Liver (tissue), 9 donors: ENCODE results near the gene KDM5A. TPM values are rescaled to one million over a fixed set of nuclear protein-coding genes. Genes with fewer than 3 reads are reported as not detected.
A peak's percentile ranks its signal among the peaks of the same experiment; 100 is the strongest.
"Not testable (repeated sequence)": the region's sequence is repeated elsewhere in the genome, so short reads cannot be mapped to it uniquely, and the experiment has no call there.

ENCODE experiments used
- DNase-seq: peaks from one replicate; pipeline ENCODE4 v3.0.0-alpha.2; 2017; ENCODE audit warnings: low spot score
- H3K27ac ChIP-seq, 2 donors: one replicate each; pipeline ENCODE4 v1.7.0; 2013; ENCODE audit warnings: inconsistent platforms in 2 of 2, low read length in 2 of 2, control low read depth in 1 of 2, low read depth in 1 of 2, mild to moderate bottlenecking in 1 of 2
- H3K27me3 ChIP-seq, 4 donors: one replicate each; pipeline versions ENCODE4 v1.6.1 to v1.7.0; 2013; ENCODE audit warnings: low read length in 3 of 4, inconsistent platforms in 1 of 4, mild to moderate bottlenecking in 1 of 4, moderate library complexity in 1 of 4; ENCODE audit not compliant: control insufficient read depth in 4 of 4, insufficient read depth in 4 of 4
- H3K36me3 ChIP-seq, 4 donors: one replicate each; pipeline versions ENCODE4 v1.6.1 to v1.7.0; 2013; ENCODE audit warnings: low read length in 3 of 4, mild to moderate bottlenecking in 3 of 4, low read depth in 1 of 4, moderate library complexity in 1 of 4; ENCODE audit not compliant: control insufficient read depth in 4 of 4, insufficient read depth in 3 of 4
- H3K4me1 ChIP-seq, 4 donors: one replicate each; pipeline versions ENCODE4 v1.6.1 to v1.7.0; 2013; ENCODE audit warnings: low read length in 3 of 4, mild to moderate bottlenecking in 3 of 4, moderate library complexity in 1 of 4; ENCODE audit not compliant: control insufficient read depth in 4 of 4, insufficient read depth in 4 of 4
- H3K4me3 ChIP-seq, 3 donors: one replicate each; pipeline versions ENCODE4 v1.6.1 to v1.7.0; 2013; ENCODE audit warnings: low read length in 3 of 3, control low read depth in 1 of 3, low read depth in 1 of 3, mild to moderate bottlenecking in 1 of 3
- H3K9ac ChIP-seq, 2 donors: one replicate each; pipeline ENCODE4 v1.7.0; 2013; ENCODE audit warnings: low read length in 2 of 2, mild to moderate bottlenecking in 2 of 2, moderate library complexity in 2 of 2, control low read depth in 1 of 2, low read depth in 1 of 2
- H3K9me3 ChIP-seq, 4 donors: one replicate each; pipeline versions ENCODE4 v1.6.1 to v1.7.0; 2013; ENCODE audit warnings: low read length in 3 of 4; ENCODE audit not compliant: control insufficient read depth in 4 of 4
- EGR1 ChIP-seq, 2 donors: IDR thresholded peaks; 2 replicates each; pipeline ENCODE4 v1.6.1; 2016 to 2018; ENCODE audit warnings: antibody characterized with exemption in 2 of 2, low read depth in 2 of 2
- FOXA1 ChIP-seq: IDR thresholded peaks from 2 replicates; pipeline ENCODE4 v1.6.1; 2016; ENCODE audit warnings: antibody characterized with exemption
- FOXA2 ChIP-seq: IDR thresholded peaks from 2 replicates; pipeline ENCODE4 v1.6.1; 2016; ENCODE audit warnings: antibody characterized with exemption
- GABPA ChIP-seq, 2 donors: IDR thresholded peaks in 1 of 2; conservative IDR thresholded peaks in 1 of 2; 2 replicates each; pipeline ENCODE4 v1.6.1; 2016; ENCODE audit warnings: antibody characterized with exemption in 2 of 2, mild to moderate bottlenecking in 1 of 2, moderate library complexity in 1 of 2
- HNF4A ChIP-seq, 2 donors: conservative IDR thresholded peaks; 2 replicates each; pipeline ENCODE4 v1.6.1; 2016; ENCODE audit warnings: antibody characterized with exemption in 2 of 2, mild to moderate bottlenecking in 2 of 2
- HNF4G ChIP-seq: IDR thresholded peaks from 2 replicates; pipeline ENCODE4 v1.6.1; 2016; ENCODE audit warnings: antibody characterized with exemption
- JUND ChIP-seq, 2 donors: IDR thresholded peaks; 2 replicates each; pipeline ENCODE4 v1.6.1; 2016; ENCODE audit warnings: antibody characterized with exemption in 2 of 2
- NR2F2 ChIP-seq: IDR thresholded peaks from 2 replicates; pipeline ENCODE4 v1.6.1; 2016; ENCODE audit warnings: antibody characterized with exemption
- RAD21 ChIP-seq, 2 donors: IDR thresholded peaks; 2 replicates each; pipeline ENCODE4 v1.6.1; 2016; ENCODE audit warnings: antibody characterized with exemption in 2 of 2, mild to moderate bottlenecking in 2 of 2
- RXRA ChIP-seq, 2 donors: IDR thresholded peaks; 2 replicates each; pipeline ENCODE4 v1.6.1; 2017 to 2018; ENCODE audit warnings: antibody characterized with exemption in 2 of 2, mild to moderate bottlenecking in 1 of 2
- SP1 ChIP-seq: IDR thresholded peaks from 2 replicates; pipeline ENCODE4 v1.6.1; 2018; ENCODE audit warnings: antibody characterized with exemption, mild to moderate bottlenecking
- TAF1 ChIP-seq: conservative IDR thresholded peaks from 2 replicates; pipeline ENCODE4 v1.6.1; 2016; ENCODE audit warnings: antibody characterized with exemption, mild to moderate bottlenecking
- YY1 ChIP-seq: IDR thresholded peaks from 2 replicates; pipeline ENCODE4 v1.6.1; 2016; ENCODE audit warnings: antibody characterized with exemption, mild to moderate bottlenecking
- WGBS: extraction: QIAGEN DNeasy Blood & Tissue Kit; methylation state at CpG from one replicate; pipeline ENCODE4 v1.1.7; 2013; 5-methylcytosine and 5-hydroxymethylcytosine counted together
- polyA plus RNA-seq, 2 donors: library from polyadenylated mRNA; stranded (reverse) in 1 of 2; unstranded in 1 of 2; fragments of 200-250 nt in 1 of 2; fragments of >200 nt in 1 of 2; fragmentation: Nextera tagmentation in 1 of 2; extraction: Ambion mirVana in 1 of 2; gene quantifications; one replicate each; pipeline versions ENCODE4 v1.2.1 to v1.2.3, GENCODE V29; 2013 to 2015
- total RNA-seq, 2 donors: library from RNA; depleted of rRNA; stranded (reverse); fragments of >200 nt; gene quantifications; one replicate each; pipeline ENCODE4 v1.2.3, GENCODE V29; 2014
- TF ChIP-seq, protein P1 (sequence below): IDR thresholded peaks from 2 replicates; pipeline ENCODE4 v1.6.1; 2016; ENCODE audit warnings: antibody characterized with exemption
- TF ChIP-seq, protein P2 (sequence below): IDR thresholded peaks from 2 replicates; pipeline ENCODE4 v1.6.1; 2016; ENCODE audit warnings: antibody characterized with exemption
- TF ChIP-seq, protein P3 (sequence below): IDR thresholded peaks from 2 replicates; pipeline ENCODE4 v1.6.1; 2016; ENCODE audit warnings: antibody characterized with exemption, mild to moderate bottlenecking
- TF ChIP-seq, protein P4 (sequence below): fragments of 150-350 bp; IDR thresholded peaks from 2 replicates; pipeline ENCODE4 v1.5.1; 2017; ENCODE audit warnings: improper control_type of control experiment, low read depth, low read length; ENCODE audit not compliant: missing input control
- TF ChIP-seq, protein P5 (sequence below): IDR thresholded peaks from 2 replicates; pipeline ENCODE4 v1.6.1; 2016; ENCODE audit warnings: antibody characterized with exemption
- donor health status: healthy.
- donor health status: healthy.
- donor health status: healthy.
- donor health status: healthy.
- donor health status: healthy.

The KDM5A gene
- total and polyA plus RNA-seq, 4 donors, result 7.2 to 33.7 (median 23.6) TPM

DNA sequence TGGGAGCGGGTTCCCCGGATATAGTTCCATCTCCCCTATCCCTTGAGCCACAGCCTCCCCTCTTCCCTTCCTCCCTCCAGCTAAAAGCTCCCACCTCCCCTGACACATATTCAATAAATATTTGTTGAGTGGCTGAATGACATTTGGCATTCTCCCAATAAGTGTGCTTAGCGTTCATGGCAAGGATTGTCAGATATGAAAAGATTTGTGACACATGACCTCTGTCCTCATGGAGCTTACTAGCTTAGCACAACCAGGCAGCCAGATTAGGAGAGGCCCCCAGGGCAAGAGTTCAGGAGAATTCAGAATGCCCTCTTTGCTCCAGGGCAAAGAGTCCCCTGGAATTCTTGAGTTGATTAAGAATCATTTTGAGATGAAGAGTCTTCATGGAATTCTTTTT, 152.7 kb downstream of the KDM5A start:
- H3K4me3 ChIP-seq, result peak overlapping the region; percentile 49 to 55 (median 53)
- TF ChIP-seq GABPA (IDR thresholded peaks at IDR 0.05 in 1 of 2, conservative IDR thresholded peaks at IDR 0.05 in 1 of 2), result no peak
- TF ChIP-seq FOXA2, result no peak
- no peak for TF ChIP-seq FOXA1
- no peak for TF ChIP-seq EGR1 (IDR thresholded peaks at IDR 0.05; ENCODE audit: low read depth in 2 of 2)
- TF ChIP-seq YY1, result no peak
- TF ChIP-seq, protein P1, sequence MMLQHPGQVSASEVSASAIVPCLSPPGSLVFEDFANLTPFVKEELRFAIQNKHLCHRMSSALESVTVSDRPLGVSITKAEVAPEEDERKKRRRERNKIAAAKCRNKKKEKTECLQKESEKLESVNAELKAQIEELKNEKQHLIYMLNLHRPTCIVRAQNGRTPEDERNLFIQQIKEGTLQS, result no peak
- peaks cover 0 to 2% (median 0%) of the 10 kb centered on the region in 4 donors for H3K36me3 ChIP-seq
- no peaks in the 10 kb centered on the region for H3K9me3 ChIP-seq
- peak overlapping the region; percentile 62 to 84 for H3K27ac ChIP-seq
- WGBS, result 32% methylated on average over 3 of the region's 3 CpGs
- H3K9ac ChIP-seq, result peak overlapping the region; percentile 8 to 54
- H3K4me1 ChIP-seq, result peaks cover 0 to 40% (median 32%) of the 10 kb centered on the region in 4 donors
- H3K27me3 ChIP-seq, result no peaks in the 10 kb centered on the region
- peak; percentile 23 for DNase-seq

DNA sequence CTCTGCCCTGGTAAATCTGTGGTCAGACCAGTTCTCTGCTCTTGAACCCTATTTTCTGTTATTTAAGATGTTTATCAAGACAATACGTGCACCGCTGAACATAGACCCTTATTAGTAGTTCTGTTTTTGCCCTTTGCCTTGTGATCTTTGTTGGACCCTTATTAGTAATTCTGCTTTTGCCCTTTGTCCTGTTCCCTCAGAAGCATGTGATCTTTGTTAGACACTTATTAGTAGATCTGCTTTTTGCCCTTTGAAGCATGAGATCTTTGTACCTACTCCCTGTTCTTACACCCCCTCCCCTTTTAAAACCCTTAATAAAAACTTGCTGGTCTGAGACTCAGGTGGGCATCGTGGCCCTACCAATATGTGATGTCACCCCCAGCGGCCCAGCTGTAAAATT, 153.2 kb downstream of the KDM5A start:
- Histone ChIP-seq H3K4me3 (peak overlapping the region in 2 of 3 donors; percentile 49 to 55), H3K27ac (peak overlapping the region; percentile 62 to 84), H3K4me1 (peaks cover 0 to 40% (median 33%) of the 10 kb centered on the region in 4 donors)
- H3K27me3 ChIP-seq, DNase-seq, H3K36me3 ChIP-seq, H3K9me3 ChIP-seq, H3K9ac ChIP-seq: not testable (repeated sequence)
- WGBS, result 44% methylated on average over 4 of the region's 4 CpGs
- peak in 1 of 2 donors; percentile 13 for TF ChIP-seq JUND (IDR thresholded peaks at IDR 0.05)
- TF ChIP-seq SP1, result peak; percentile 30
- peak; percentile 74 to 84 for TF ChIP-seq HNF4A (conservative IDR thresholded peaks at IDR 0.05)
- peak in 1 of 2 donors; percentile 59 for TF ChIP-seq RXRA (IDR thresholded peaks at IDR 0.05)
- TF ChIP-seq HNF4G, result peak; percentile 21

DNA sequence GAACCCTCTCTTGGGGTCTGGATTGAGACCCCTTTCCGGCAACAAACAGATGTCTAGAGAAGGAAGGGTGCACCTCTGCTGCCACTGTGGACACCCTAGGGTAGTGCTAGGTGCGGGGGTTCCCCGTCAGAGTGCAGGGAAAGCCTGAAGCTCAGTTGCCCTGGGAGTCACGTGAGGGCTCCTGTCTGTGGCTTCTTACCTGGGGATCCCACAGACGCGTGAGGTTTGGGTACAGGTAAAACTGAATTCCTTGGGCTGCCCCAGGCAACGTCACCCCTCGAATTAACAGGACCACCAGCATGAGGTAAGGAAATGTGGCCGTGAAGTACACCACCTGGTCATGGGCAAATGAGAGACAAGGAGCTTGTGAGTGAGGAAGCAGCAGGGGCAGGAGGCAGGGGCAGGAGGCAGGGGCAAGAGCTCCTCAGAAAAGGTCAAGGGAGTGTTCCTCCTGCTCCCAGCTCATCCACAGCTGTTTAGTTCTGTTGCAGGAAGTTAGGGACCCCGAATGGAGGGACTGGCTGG, 154.2 kb downstream of the KDM5A start:
- DNase-seq, result no peak

More for the DNA sequence above, 154.2 kb downstream of the KDM5A start:
- no peaks in the 10 kb centered on the region for H3K27me3 ChIP-seq
- H3K27ac ChIP-seq, result peak overlapping the region in 1 of 2 donors; percentile 1
- peaks cover 0 to 3% (median 2%) of the 10 kb centered on the region in 4 donors for H3K36me3 ChIP-seq
- H3K9ac ChIP-seq, result no peak overlapping the region
- TF ChIP-seq RAD21 (IDR thresholded peaks at IDR 0.05), result no peak
- no peak for TF ChIP-seq SP1
- TF ChIP-seq, protein P2, sequence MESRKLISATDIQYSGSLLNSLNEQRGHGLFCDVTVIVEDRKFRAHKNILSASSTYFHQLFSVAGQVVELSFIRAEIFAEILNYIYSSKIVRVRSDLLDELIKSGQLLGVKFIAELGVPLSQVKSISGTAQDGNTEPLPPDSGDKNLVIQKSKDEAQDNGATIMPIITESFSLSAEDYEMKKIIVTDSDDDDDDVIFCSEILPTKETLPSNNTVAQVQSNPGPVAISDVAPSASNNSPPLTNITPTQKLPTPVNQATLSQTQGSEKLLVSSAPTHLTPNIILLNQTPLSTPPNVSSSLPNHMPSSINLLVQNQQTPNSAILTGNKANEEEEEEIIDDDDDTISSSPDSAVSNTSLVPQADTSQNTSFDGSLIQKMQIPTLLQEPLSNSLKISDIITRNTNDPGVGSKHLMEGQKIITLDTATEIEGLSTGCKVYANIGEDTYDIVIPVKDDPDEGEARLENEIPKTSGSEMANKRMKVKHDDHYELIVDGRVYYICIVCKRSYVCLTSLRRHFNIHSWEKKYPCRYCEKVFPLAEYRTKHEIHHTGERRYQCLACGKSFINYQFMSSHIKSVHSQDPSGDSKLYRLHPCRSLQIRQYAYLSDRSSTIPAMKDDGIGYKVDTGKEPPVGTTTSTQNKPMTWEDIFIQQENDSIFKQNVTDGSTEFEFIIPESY, result no peak
- TF ChIP-seq NR2F2, result no peak
- TF ChIP-seq TAF1, result no peak
- TF ChIP-seq, protein P1, result no peak
- TF ChIP-seq YY1, result no peak
- no peak for TF ChIP-seq JUND (IDR thresholded peaks at IDR 0.05)
- no peak for TF ChIP-seq HNF4G
- no peak for TF ChIP-seq HNF4A (conservative IDR thresholded peaks at IDR 0.05)
- no peak for TF ChIP-seq FOXA2
- TF ChIP-seq, protein P3, sequence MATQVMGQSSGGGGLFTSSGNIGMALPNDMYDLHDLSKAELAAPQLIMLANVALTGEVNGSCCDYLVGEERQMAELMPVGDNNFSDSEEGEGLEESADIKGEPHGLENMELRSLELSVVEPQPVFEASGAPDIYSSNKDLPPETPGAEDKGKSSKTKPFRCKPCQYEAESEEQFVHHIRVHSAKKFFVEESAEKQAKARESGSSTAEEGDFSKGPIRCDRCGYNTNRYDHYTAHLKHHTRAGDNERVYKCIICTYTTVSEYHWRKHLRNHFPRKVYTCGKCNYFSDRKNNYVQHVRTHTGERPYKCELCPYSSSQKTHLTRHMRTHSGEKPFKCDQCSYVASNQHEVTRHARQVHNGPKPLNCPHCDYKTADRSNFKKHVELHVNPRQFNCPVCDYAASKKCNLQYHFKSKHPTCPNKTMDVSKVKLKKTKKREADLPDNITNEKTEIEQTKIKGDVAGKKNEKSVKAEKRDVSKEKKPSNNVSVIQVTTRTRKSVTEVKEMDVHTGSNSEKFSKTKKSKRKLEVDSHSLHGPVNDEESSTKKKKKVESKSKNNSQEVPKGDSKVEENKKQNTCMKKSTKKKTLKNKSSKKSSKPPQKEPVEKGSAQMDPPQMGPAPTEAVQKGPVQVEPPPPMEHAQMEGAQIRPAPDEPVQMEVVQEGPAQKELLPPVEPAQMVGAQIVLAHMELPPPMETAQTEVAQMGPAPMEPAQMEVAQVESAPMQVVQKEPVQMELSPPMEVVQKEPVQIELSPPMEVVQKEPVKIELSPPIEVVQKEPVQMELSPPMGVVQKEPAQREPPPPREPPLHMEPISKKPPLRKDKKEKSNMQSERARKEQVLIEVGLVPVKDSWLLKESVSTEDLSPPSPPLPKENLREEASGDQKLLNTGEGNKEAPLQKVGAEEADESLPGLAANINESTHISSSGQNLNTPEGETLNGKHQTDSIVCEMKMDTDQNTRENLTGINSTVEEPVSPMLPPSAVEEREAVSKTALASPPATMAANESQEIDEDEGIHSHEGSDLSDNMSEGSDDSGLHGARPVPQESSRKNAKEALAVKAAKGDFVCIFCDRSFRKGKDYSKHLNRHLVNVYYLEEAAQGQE, result no peak
- TF ChIP-seq FOXA1, result no peak
- no peak for TF ChIP-seq EGR1 (IDR thresholded peaks at IDR 0.05; ENCODE audit: low read depth in 2 of 2)
- TF ChIP-seq, protein P4, sequence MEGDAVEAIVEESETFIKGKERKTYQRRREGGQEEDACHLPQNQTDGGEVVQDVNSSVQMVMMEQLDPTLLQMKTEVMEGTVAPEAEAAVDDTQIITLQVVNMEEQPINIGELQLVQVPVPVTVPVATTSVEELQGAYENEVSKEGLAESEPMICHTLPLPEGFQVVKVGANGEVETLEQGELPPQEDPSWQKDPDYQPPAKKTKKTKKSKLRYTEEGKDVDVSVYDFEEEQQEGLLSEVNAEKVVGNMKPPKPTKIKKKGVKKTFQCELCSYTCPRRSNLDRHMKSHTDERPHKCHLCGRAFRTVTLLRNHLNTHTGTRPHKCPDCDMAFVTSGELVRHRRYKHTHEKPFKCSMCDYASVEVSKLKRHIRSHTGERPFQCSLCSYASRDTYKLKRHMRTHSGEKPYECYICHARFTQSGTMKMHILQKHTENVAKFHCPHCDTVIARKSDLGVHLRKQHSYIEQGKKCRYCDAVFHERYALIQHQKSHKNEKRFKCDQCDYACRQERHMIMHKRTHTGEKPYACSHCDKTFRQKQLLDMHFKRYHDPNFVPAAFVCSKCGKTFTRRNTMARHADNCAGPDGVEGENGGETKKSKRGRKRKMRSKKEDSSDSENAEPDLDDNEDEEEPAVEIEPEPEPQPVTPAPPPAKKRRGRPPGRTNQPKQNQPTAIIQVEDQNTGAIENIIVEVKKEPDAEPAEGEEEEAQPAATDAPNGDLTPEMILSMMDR, result no peak
- TF ChIP-seq, protein P5, sequence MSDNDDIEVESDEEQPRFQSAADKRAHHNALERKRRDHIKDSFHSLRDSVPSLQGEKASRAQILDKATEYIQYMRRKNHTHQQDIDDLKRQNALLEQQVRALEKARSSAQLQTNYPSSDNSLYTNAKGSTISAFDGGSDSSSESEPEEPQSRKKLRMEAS, result no peak
- TF ChIP-seq GABPA (IDR thresholded peaks at IDR 0.05 in 1 of 2, conservative IDR thresholded peaks at IDR 0.05 in 1 of 2), result no peak
- TF ChIP-seq RXRA (IDR thresholded peaks at IDR 0.05), result no peak
- no peaks in the 10 kb centered on the region for H3K9me3 ChIP-seq
- peaks cover 0 to 40% (median 34%) of the 10 kb centered on the region in 4 donors for H3K4me1 ChIP-seq
- no peak overlapping the region for H3K4me3 ChIP-seq
- 93% methylated on average over 10 of the region's 10 CpGs for WGBS
